ENCODE measurements around the gene OR12D1. TPM values are rescaled to one million over a fixed set of nuclear protein-coding genes. Genes with fewer than 3 reads are reported as not detected.
"Not testable (repeated sequence)": the region's sequence is repeated elsewhere in the genome, so short reads cannot be mapped to it uniquely, and the experiment has no call there.

Gene OR12D1
- total and polyA plus RNA-seq, 7 experiments from 2014 or later, result not detected

DNA sequence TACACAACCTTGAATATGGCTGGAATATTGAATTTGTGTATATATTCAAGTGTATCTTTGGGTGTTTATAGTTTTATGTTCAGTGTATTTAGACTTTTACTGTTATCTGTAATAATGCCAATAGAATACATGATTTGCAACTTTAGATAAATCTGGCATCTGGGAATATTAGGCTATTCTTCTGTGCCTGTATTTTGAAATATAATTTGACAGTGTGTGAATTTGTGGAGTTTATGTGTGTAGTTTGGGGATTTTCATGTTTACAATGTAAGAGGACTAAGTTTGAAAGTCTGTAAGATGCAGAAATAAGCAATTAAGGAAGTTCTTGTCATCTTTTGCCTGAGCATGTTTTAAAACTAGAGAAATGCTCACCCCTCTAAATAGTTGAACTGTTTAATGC, 24.3 kb downstream of the OR12D1 start, which contains the start of gene OR10C1:
Gene OR10C1, plus strand, starts transcription at position 301 of the 400 bp plus-strand sequence. CDS start 710 bp downstream, outside the sequence.
- Histone ChIP-seq H3K36me3 (ENCODE audit: control insufficient read depth in 2 of 3, insufficient read depth in 3 of 3, low read length in 3 of 3) (no peaks in the 10 kb centered on the region), H3K9me3 (ENCODE audit: control insufficient read depth in 2 of 3, low read length in 3 of 3) (no peaks in the 10 kb centered on the region), H3K27ac (ENCODE audit: low read depth, low read length) (no peak within 1 kb of the TSS), H3K4me1 (ENCODE audit: control insufficient read depth in 2 of 2, insufficient read depth in 2 of 2, low read length in 2 of 2) (no peaks in the 10 kb centered on the region), H3K27me3 (ENCODE audit: control insufficient read depth in 2 of 2, insufficient read depth in 2 of 2, low read length in 2 of 2) (no peaks in the 10 kb centered on the region), H3K4me3 (ENCODE audit: low read length) (no peak within 1 kb of the TSS)
- Mint-ChIP-seq H3K4me1 (no peaks in the 10 kb centered on the region), H3K27me3 (peaks cover 15 to 64% (median 50%) of the 10 kb centered on the region in 5 donors), H3K4me3 (no peak within 1 kb of the TSS), H3K9me3 (peaks cover 0 to 15% (median 1%) of the 10 kb centered on the region in 11 donors), H3K27ac (no peak within 1 kb of the TSS), H3K36me3 (peaks cover 0 to under 1% (median 0%) of the 10 kb centered on the region in 5 donors)
- ChIA-PET POLR2A (no interaction called here), CTCF (no interaction called here)
- ATAC-seq, result no peak
- no peak for DNase-seq
- intact Hi-C loops (cut with micrococcal nuclease), result no loop called here

DNA sequence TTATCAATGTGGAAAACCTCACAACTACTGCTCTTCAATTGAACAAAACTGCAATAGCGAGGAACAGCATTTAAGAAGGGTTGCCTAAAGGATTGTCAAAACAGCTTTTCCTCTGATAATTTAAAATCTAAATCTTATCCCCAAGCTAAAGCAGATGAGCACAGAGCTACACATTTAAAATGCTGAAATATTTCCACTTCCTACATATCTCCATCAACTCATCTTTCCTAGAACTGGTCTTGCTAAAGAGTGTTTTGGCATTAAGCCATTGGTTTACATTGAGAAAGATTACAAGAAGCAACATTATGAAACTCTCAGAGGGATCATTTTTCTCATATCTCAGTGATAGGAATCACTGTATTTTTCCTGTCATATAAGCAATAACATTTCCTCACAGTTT, 28.0 kb downstream of the OR12D1 start:
- Histone ChIP-seq H3K27ac (ENCODE audit: low read depth, low read length) (no peak overlapping the region), H3K4me1 (ENCODE audit: control insufficient read depth in 2 of 2, insufficient read depth in 2 of 2, low read length in 2 of 2) (no peaks in the 10 kb centered on the region), H3K9me3 (ENCODE audit: control insufficient read depth in 2 of 3, low read length in 3 of 3) (no peaks in the 10 kb centered on the region), H3K36me3 (ENCODE audit: control insufficient read depth in 2 of 3, insufficient read depth in 3 of 3, low read length in 3 of 3) (no peaks in the 10 kb centered on the region), H3K27me3 (ENCODE audit: control insufficient read depth in 2 of 2, insufficient read depth in 2 of 2, low read length in 2 of 2) (peaks cover 0 to 5% of the 10 kb centered on the region in 2 donors), H3K4me3 (ENCODE audit: low read length) (no peak overlapping the region)
- ChIA-PET POLR2A (no interaction called here), CTCF (no interaction called here)
- no peaks in the 10 kb centered on the region for H3K4me1 Mint-ChIP-seq
- peaks cover 0 to 14% (median 9%) of the 10 kb centered on the region in 11 donors for H3K9me3 Mint-ChIP-seq
- H3K27ac Mint-ChIP-seq, result no peak overlapping the region
- H3K36me3 Mint-ChIP-seq, result peaks cover 0 to 11% (median 0%) of the 10 kb centered on the region in 5 donors
- intact Hi-C loops (cut with micrococcal nuclease), result no loop called here
- H3K4me3 Mint-ChIP-seq, result no peak overlapping the region
- H3K27me3 Mint-ChIP-seq, result peaks cover 13 to 73% (median 67%) of the 10 kb centered on the region in 5 donors
- ATAC-seq (no peak), DNase-seq (no peak)

GRCh38 chr6:29444031-29444430, 29.3 kb downstream of the OR12D1 start:
- H3K27me3 ChIP-seq (ENCODE audit: control insufficient read depth in 2 of 2, insufficient read depth in 2 of 2, low read length in 2 of 2); H3K4me1 Mint-ChIP-seq; ATAC-seq; H3K27ac Mint-ChIP-seq; H3K4me3 ChIP-seq (ENCODE audit: low read length); H3K4me3 Mint-ChIP-seq; intact Hi-C loops (cut with micrococcal nuclease); H3K9me3 ChIP-seq (ENCODE audit: control insufficient read depth in 2 of 3, low read length in 3 of 3); H3K36me3 ChIP-seq (ENCODE audit: control insufficient read depth in 2 of 3, insufficient read depth in 3 of 3, low read length in 3 of 3); POLR2A ChIA-PET; DNase-seq; CTCF ChIA-PET; H3K4me1 ChIP-seq (ENCODE audit: control insufficient read depth in 2 of 2, insufficient read depth in 2 of 2, low read length in 2 of 2); H3K27ac ChIP-seq (ENCODE audit: low read depth, low read length): not testable (repeated sequence)
- peaks cover 0 to 11% (median 3%) of the 10 kb centered on the region in 5 donors for H3K36me3 Mint-ChIP-seq
- peaks cover 13 to 76% (median 71%) of the 10 kb centered on the region in 5 donors for H3K27me3 Mint-ChIP-seq
- H3K9me3 Mint-ChIP-seq, result peaks cover 0 to 14% (median 9%) of the 10 kb centered on the region in 11 donors

DNA sequence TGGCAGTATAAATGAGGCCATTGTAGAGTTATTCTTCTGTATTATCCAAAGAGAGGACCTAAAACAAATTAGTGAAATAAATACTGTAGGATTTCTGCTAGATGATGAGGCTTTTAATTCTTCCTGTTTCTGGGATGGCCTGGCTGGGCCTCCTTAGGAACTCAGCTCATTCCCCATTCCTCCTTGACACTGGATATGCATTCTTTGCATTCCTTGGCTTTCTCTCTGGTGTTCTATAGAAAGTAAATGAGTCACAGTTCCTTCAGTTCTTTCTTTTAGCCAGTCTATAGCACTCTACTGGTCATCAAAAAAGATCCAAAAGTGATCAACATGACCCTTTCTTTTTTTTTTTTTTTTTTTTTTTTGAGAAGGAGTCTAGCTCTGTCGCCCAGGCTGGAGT, 32.9 kb downstream of the OR12D1 start:
- CTCF ChIA-PET, result no interaction called here
- Histone ChIP-seq H3K4me3 (ENCODE audit: low read length) (no peak overlapping the region), H3K4me1 (ENCODE audit: control insufficient read depth in 2 of 2, insufficient read depth in 2 of 2, low read length in 2 of 2) (no peaks in the 10 kb centered on the region), H3K27ac (ENCODE audit: low read depth, low read length) (no peak overlapping the region), H3K9me3 (ENCODE audit: control insufficient read depth in 2 of 3, low read length in 3 of 3) (no peaks in the 10 kb centered on the region), H3K27me3 (ENCODE audit: control insufficient read depth in 2 of 2, insufficient read depth in 2 of 2, low read length in 2 of 2) (peaks cover 0 to 6% of the 10 kb centered on the region in 2 donors), H3K36me3 (ENCODE audit: control insufficient read depth in 2 of 3, insufficient read depth in 3 of 3, low read length in 3 of 3) (no peaks in the 10 kb centered on the region)
- no peaks in the 10 kb centered on the region for H3K4me1 Mint-ChIP-seq
- H3K36me3 Mint-ChIP-seq, result peaks cover 0 to 11% (median 3%) of the 10 kb centered on the region in 5 donors
- H3K9me3 Mint-ChIP-seq, result peaks cover 0 to 23% (median 9%) of the 10 kb centered on the region in 11 donors
- POLR2A ChIA-PET, result no interaction called here
- peaks cover 11 to 83% (median 78%) of the 10 kb centered on the region in 5 donors for H3K27me3 Mint-ChIP-seq
- no peak overlapping the region for H3K4me3 Mint-ChIP-seq
- no peak for DNase-seq
- H3K27ac Mint-ChIP-seq, result no peak overlapping the region
- intact Hi-C loops (cut with micrococcal nuclease), result no loop called here
- ATAC-seq, result no peak

DNA sequence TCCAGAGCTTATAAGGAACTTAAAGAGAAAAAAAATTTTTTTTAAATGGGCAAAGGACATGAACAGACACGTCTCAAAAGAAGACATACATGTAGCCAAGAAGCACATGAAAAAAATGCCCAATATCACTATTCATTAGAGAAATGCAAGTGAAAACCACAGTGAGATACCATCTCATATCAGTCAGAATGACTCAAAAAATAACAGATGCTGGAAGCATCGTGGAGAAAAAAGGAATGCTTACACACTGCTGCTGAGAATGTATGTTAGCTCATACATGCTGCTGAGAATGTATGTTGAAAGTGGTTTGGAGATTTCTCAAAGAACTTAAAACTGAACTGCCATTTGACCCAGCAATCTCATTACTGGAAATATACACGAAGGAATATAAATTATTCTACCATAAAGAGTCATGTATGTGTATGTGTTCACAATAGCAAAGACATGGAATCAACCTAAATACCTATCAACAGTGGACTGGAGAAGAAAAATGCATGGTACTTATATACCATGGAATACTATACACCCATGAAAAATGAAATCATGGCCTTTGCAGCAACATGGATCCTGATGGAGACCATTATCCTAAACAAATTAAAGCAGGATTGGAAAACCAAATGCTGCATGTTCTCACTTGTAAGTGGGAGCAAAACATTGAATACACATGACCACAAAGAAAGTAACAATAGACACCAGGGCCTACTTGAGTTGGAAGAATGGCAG, 36.9 kb downstream of the OR12D1 start:
- Mint-ChIP-seq H3K4me1 (no peaks in the 10 kb centered on the region), H3K27me3 (peaks cover 11 to 50% (median 45%) of the 10 kb centered on the region in 5 donors), H3K36me3 (peaks cover 0 to 3% (median 0%) of the 10 kb centered on the region in 5 donors), H3K4me3 (no peak overlapping the region), H3K9me3 (peaks cover 0 to 9% (median 5%) of the 10 kb centered on the region in 11 donors), H3K27ac (no peak overlapping the region)
- Histone ChIP-seq H3K36me3 (ENCODE audit: control insufficient read depth in 2 of 3, insufficient read depth in 3 of 3, low read length in 3 of 3) (no peaks in the 10 kb centered on the region), H3K4me1 (ENCODE audit: control insufficient read depth in 2 of 2, insufficient read depth in 2 of 2, low read length in 2 of 2) (no peaks in the 10 kb centered on the region), H3K4me3 (ENCODE audit: low read length) (no peak overlapping the region), H3K27ac (ENCODE audit: low read depth, low read length) (no peak overlapping the region), H3K27me3 (ENCODE audit: control insufficient read depth in 2 of 2, insufficient read depth in 2 of 2, low read length in 2 of 2) (peaks cover 0 to 6% of the 10 kb centered on the region in 2 donors), H3K9me3 (ENCODE audit: control insufficient read depth in 2 of 3, low read length in 3 of 3) (no peaks in the 10 kb centered on the region)
- DNase-seq, result no peak
- intact Hi-C loops (cut with micrococcal nuclease), result no loop called here
- POLR2A ChIA-PET, result no interaction called here
- CTCF ChIA-PET, result no interaction called here
- ATAC-seq, result no peak

DNA sequence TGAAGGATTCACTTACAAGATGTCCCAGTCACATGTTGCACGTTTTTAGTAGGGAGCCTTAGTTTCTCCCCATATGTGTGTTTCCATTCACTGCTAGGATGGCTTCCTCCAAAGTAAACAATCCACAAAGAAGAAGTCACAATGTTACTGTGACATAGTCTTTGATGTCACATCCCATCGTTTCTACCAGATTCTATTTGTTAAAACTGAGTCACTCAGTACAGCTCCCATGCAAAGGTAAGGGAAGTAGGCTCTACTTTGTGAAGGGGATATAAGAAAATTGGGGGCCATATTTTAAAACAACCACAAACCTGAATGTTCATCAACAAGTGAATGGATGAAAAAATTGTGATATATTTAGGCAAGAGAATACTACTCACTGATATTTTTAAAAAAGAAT, 42.2 kb downstream of the OR12D1 start, which contains the start of the genes OR11A1 and OR2H1:
Gene OR11A1, minus strand, starts transcription at position 101 of the 400 bp plus-strand sequence. CDS start 29,430 bp downstream, outside the sequence.
Gene OR2H1, plus strand, starts transcription at position 185 of the 400 bp plus-strand sequence. CDS start 4,615 bp downstream, outside the sequence.
- CTCF ChIA-PET, result no interaction called here
- no peak for ATAC-seq

More for the DNA sequence above, 42.2 kb downstream of the OR12D1 start, which contains the start of the genes OR11A1 and OR2H1:
- no peak for DNase-seq
- peaks cover 0 to 2% (median 0%) of the 10 kb centered on the region in 11 donors for H3K9me3 Mint-ChIP-seq
- no peaks in the 10 kb centered on the region for H3K36me3 Mint-ChIP-seq
- Histone ChIP-seq H3K36me3 (ENCODE audit: control insufficient read depth in 2 of 3, insufficient read depth in 3 of 3, low read length in 3 of 3) (no peaks in the 10 kb centered on the region), H3K4me1 (ENCODE audit: control insufficient read depth in 2 of 2, insufficient read depth in 2 of 2, low read length in 2 of 2) (no peaks in the 10 kb centered on the region), H3K27ac (ENCODE audit: low read depth, low read length) (no peak within 1 kb of the TSS), H3K9me3 (ENCODE audit: control insufficient read depth in 2 of 3, low read length in 3 of 3) (no peaks in the 10 kb centered on the region), H3K27me3 (ENCODE audit: control insufficient read depth in 2 of 2, insufficient read depth in 2 of 2, low read length in 2 of 2) (no peaks in the 10 kb centered on the region), H3K4me3 (ENCODE audit: low read length) (no peak within 1 kb of the TSS)
- no peak within 1 kb of the TSS for H3K27ac Mint-ChIP-seq
- intact Hi-C loops (cut with micrococcal nuclease), result no loop called here
- POLR2A ChIA-PET, result no interaction called here
- H3K4me1 Mint-ChIP-seq, result no peaks in the 10 kb centered on the region
- H3K27me3 Mint-ChIP-seq, result peaks cover 8 to 22% (median 18%) of the 10 kb centered on the region in 5 donors
- H3K4me3 Mint-ChIP-seq, result no peak within 1 kb of the TSS
